Measurements from ENCODE around the gene MRPS23.
A peak's percentile ranks its signal among the peaks of the same experiment; 100 is the strongest.
"Not testable (repeated sequence)": the region's sequence is repeated elsewhere in the genome, so short reads cannot be mapped to it uniquely, and the experiment has no call there.

MRPS23 gene

GRCh38 chr17:57861790-57862693, 12.2 kb upstream of the MRPS23 start:
- no peak for DNase-seq

DNA sequence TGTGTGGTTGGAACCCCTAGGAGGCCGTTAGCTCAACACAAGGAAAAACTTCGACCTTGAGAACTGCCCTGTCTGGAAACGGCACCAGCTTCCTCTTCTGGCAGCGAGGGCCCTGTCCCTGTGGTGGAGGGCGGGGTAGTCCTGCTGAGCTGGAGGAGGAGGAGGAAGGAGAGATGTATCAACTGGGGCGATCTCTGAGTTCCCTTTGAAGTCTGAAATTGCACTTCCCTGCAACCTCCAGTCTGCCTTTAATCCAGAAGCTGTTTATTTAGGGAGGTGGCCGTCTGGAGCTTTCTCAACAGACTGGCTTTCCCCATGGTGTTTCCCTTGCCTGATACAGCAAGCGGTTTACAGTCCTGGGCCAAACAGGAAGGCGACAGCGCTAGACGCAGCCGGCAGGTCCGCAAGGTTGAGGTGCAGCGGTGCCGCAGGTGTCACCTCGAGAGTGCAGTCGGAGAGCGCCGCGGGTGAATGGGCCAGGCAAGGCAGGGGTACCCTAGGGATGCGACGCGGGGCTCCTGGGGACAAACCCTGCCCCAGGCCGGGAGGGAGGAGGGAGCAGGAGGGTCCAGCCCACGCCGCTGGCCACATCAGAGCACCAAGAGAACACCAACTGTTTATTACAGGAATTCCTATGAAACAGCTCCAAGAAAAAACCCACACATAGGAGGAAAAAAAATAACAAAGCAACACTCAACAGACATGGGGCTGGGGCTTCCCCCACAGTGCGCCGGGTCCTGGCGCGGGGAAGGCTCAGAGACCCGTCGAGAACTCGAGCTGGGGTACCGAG, 11.4 kb upstream of the MRPS23 start:
- peak; percentile 17 to 26 for DNase-seq

- DNase-seq, result no peak
These were observed 10.7 kb upstream of the MRPS23 start for GRCh38 chr17:57860414-57860999.

DNA sequence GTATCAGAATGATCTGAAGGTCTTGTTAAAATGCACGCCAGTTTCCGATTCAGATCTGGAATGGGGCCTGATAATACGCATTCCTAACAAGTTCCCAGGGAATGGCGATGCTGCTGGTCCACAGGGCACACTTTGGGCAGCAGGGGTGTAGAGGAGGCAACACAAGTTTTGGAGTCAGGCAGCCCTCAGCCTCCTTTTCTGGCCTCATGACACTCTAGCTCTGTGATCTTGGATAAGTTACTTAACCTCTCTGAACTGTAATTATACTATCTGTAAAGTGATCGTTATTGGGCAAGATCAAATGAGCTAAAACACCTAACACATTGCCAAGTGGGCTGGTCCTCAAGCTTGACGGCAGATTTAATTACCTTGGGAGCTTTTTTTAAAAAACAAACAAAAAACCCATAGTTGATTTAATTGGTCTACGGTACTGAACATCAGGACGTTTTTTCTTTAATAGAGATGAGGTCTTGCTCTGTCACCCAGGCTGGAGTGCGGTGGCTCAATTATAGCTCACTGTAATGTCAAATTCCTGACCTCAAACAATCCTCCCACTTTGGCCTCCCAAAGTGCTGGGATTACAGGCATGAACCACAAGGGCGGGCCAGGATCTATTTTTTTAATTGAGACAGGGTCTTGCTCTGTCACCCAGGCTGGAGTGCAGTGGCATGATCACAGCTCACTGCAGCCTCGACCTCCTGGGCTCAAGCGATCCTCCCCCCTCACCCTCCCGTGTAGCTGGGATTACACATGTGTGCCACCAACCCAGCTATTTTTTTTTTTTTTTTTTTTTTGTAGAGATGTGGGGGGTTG, 10.0 kb upstream of the MRPS23 start:
- DNase-seq, result no peak

DNA sequence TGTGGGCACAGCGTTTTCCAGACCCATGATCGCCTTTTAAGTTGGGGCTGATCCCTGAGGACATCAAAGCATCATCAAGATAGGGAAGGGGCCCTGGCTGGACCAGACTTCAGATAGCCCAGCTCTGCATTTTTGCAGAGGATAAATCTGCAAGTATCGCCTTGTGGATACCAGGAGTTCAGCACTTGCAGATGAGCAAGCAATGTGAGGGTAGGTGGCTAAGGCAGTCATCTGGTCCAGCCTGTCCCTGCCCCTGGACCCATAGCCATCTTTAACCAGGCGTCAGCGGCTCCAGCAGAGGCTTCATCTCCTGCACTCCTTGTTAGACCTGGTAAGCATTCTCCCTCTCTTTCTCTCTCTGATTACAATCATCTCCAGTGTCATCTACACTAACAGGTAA, 9.0 kb upstream of the MRPS23 start:
- no peak for DNase-seq

DNA sequence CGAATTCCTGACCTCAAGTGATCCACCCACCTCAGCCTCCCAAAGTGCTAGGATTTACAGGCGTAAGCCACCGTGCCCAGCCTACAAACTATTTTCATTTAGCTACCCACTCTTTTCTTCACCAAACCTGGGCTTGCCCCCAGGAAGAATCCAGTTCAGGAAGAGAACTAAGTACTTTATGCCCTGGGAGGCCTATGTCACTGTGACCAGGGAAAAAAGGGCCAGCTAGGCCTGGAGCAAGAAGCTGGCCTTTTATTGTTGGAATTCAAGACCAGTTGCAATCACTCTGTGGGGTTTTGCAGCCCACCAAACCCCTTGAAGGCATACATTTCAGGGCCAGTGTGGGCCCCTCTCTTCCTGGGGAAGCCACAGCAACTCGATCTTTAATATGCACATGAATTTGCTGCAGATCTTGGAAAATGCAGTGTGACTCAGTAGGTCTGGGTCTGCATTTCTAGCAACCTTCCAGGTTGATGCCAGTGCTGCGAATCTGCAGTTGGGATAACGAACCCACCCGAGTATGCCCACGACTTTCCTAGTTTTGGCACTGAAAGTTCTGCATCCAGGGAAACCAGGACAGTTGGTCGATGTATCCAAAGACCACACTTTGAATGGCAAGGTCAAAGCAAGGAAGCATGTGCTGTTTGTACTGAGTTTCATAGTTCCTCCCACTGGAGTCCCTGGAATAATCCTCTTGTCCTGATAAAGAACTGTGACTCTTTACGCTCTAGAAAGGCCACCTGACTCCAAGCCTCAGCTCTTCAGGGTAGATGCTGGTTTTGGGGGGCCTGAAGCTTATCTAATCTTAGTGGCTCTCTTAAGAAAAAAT, 7.2 kb upstream of the MRPS23 start:
- DNase-seq, result no peak

DNA sequence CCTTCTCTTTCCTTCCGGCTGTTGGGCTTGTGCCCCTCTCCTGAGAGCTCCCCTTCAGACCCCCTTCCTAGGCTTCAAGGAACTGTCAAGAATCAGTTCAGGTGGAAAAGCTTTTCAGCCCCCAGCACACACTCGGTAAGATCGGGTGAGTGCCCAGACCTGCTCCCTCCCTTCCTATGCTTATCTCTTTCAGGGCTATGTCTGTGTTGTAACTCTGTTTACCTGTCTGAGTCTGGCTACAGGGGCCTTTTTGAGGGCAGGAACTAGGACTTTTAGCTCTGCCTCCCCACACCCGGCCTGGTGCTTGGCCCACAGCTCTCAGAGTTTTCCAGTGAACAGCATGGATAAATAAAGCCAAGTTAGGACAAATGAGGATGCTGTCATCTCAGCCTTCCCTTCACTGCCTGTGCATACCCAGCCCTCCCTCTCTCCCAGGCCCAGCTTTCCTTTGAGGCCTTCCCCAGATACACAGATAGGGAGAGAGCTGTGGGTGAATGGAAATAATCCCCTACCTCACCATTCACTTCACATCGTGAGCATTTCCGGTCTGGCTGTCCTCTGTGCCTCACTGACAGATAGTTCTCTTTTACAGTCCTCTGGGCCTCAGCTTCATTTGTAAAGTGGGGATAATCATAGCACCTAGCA, 5.7 kb upstream of the MRPS23 start:
- DNase-seq, result no peak

GRCh38 chr17:57853695-57854094, 3.9 kb upstream of the MRPS23 start:
- no peak for DNase-seq

DNA sequence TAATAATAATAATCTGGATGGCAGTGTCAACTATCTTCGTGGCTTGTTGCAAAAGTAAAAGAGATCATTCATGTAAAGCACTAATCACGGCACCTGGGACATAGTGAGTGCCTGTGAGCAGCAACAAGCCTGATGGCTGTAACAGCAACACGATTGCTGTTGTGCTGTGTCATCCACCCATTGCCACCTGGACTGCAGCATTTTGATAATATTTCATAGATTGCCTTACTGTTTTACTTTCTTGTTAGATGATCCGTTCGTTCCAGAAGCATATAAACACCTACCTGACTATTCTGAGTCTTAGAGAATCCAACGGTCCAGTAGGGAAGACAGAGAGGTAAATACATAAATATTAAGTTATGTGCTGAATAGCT, 3.1 kb upstream of the MRPS23 start:
- DNase-seq, result no peak

GRCh38 chr17:57852092-57852954, 2.5 kb upstream of the MRPS23 start:
- no peak for DNase-seq

DNA sequence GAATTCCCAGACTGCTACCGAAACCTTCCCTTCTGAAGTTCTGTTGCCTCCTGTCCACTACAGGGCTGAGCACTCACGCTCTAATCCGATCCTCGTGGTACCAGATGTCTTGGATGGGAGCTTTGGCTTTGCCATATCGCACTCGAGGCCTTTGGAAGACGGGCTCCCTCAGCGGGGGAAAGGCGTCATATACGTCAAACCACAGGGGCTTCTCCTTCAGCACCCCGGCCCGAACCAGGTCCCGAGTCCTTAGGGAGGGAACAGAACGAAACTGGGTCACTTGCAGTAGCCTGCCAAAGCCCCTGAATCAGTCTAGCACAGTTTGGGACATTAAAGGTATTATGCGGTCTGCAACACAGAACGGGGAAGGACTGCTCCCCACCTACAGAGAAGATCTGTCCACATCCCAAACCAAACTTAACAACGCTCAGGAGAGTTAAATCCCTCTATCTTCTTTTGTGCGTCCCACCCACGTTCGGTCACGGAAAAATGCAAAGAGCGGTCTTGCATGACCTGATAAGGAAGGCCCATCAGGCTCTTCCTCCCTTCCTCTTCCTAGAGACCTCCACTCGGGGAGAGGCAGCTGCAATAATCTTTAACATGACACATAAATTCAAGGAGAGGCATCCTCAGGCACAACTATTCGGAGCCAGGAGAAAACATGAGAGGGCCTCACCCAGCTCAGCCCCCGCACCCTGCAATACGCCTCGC, 526 bp downstream of the MRPS23 start:
- peak in 1 of 2 donors; percentile 9 for DNase-seq

- DNase-seq, result not testable (repeated sequence)
These were observed 3.5 kb downstream of the MRPS23 start for GRCh38 chr17:57846056-57846945.

GRCh38 chr17:57842280-57842679, 7.6 kb downstream of the MRPS23 start:
- DNase-seq, result no peak

GRCh38 chr17:57839571-57839923, 10.3 kb downstream of the MRPS23 start:
- no peak for DNase-seq

DNA sequence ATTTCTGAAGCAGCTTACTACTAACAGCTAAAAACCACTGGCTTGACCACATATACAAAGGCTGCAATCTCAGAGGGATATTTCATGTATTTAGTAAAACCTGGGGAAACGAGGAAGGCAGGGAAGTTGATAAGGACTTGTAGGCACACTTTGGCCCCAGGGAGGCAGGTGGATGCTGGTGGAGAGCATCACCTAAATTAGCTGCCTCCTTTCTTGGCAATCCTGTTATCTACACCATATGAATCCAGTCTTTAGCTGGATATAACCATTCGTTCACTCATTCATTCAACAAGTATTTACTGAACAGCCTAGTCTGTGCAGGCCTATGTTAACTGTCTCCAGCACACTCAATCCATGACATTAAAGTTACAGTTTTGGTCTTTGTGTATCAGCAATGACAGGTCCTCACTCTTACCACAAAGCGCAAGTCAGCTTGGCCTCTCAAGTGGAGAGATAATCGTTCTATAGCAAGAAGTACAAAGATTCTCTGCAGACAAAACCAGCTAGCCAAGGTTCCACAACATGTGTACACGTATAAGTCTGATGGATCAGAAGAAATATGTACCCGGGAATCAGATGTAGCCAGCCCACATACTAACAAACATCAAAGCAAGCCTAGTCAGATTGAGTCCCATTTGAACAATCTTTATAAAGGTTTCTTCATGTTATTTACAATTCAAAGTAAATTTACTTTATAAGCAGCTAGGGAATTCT, 10.8 kb downstream of the MRPS23 start:
- no peak for DNase-seq

DNA sequence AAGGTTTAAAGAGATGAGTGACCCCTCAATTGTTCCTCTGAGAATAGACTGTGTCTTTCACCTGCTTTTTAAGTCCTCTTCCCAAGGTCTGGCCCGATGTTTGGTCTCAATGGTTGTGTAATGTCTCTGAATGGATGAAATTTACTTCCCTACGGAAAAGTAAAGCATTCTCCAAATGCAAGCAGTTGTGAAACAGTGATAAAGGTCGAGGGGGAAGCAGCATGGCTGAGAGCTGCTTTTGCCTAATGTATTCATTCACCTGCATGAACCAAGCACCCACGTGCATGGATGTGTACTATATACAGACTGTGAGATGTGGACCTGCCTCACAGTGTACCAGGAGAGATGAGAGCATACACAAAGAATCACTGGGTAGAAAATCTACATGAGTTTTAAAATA, 11.4 kb downstream of the MRPS23 start:
- DNase-seq, result no peak

GRCh38 chr17:57835333-57835900, 14.4 kb downstream of the MRPS23 start:
- no peak for DNase-seq
